Liver (tissue), 9 donors: ENCODE data around the gene NDUFA13. TPM values are rescaled to one million over a fixed set of nuclear protein-coding genes. Genes with fewer than 3 reads are reported as not detected.

Experiments used
- DNase-seq: peaks from one replicate; pipeline ENCODE4 v3.0.0-alpha.2; 2017; ENCODE audit warnings: low spot score
- H3K27ac ChIP-seq, 2 donors: one replicate each; pipeline ENCODE4 v1.7.0; 2013; ENCODE audit warnings: inconsistent platforms in 2 of 2, low read length in 2 of 2, control low read depth in 1 of 2, low read depth in 1 of 2, mild to moderate bottlenecking in 1 of 2
- H3K27me3 ChIP-seq, 4 donors: one replicate each; pipeline versions ENCODE4 v1.6.1 to v1.7.0; 2013; ENCODE audit warnings: low read length in 3 of 4, inconsistent platforms in 1 of 4, mild to moderate bottlenecking in 1 of 4, moderate library complexity in 1 of 4; ENCODE audit not compliant: control insufficient read depth in 4 of 4, insufficient read depth in 4 of 4
- H3K36me3 ChIP-seq, 4 donors: one replicate each; pipeline versions ENCODE4 v1.6.1 to v1.7.0; 2013; ENCODE audit warnings: low read length in 3 of 4, mild to moderate bottlenecking in 3 of 4, low read depth in 1 of 4, moderate library complexity in 1 of 4; ENCODE audit not compliant: control insufficient read depth in 4 of 4, insufficient read depth in 3 of 4
- H3K4me1 ChIP-seq, 4 donors: one replicate each; pipeline versions ENCODE4 v1.6.1 to v1.7.0; 2013; ENCODE audit warnings: low read length in 3 of 4, mild to moderate bottlenecking in 3 of 4, moderate library complexity in 1 of 4; ENCODE audit not compliant: control insufficient read depth in 4 of 4, insufficient read depth in 4 of 4
- H3K4me3 ChIP-seq, 3 donors: one replicate each; pipeline versions ENCODE4 v1.6.1 to v1.7.0; 2013; ENCODE audit warnings: low read length in 3 of 3, control low read depth in 1 of 3, low read depth in 1 of 3, mild to moderate bottlenecking in 1 of 3
- H3K9ac ChIP-seq, 2 donors: one replicate each; pipeline ENCODE4 v1.7.0; 2013; ENCODE audit warnings: low read length in 2 of 2, mild to moderate bottlenecking in 2 of 2, moderate library complexity in 2 of 2, control low read depth in 1 of 2, low read depth in 1 of 2
- H3K9me3 ChIP-seq, 4 donors: one replicate each; pipeline versions ENCODE4 v1.6.1 to v1.7.0; 2013; ENCODE audit warnings: low read length in 3 of 4; ENCODE audit not compliant: control insufficient read depth in 4 of 4
- EGR1 ChIP-seq, 2 donors: IDR thresholded peaks; 2 replicates each; pipeline ENCODE4 v1.6.1; 2016 to 2018; ENCODE audit warnings: antibody characterized with exemption in 2 of 2, low read depth in 2 of 2
- FOXA1 ChIP-seq: IDR thresholded peaks from 2 replicates; pipeline ENCODE4 v1.6.1; 2016; ENCODE audit warnings: antibody characterized with exemption
- FOXA2 ChIP-seq: IDR thresholded peaks from 2 replicates; pipeline ENCODE4 v1.6.1; 2016; ENCODE audit warnings: antibody characterized with exemption
- GABPA ChIP-seq, 2 donors: IDR thresholded peaks in 1 of 2; conservative IDR thresholded peaks in 1 of 2; 2 replicates each; pipeline ENCODE4 v1.6.1; 2016; ENCODE audit warnings: antibody characterized with exemption in 2 of 2, mild to moderate bottlenecking in 1 of 2, moderate library complexity in 1 of 2
- HNF4A ChIP-seq, 2 donors: conservative IDR thresholded peaks; 2 replicates each; pipeline ENCODE4 v1.6.1; 2016; ENCODE audit warnings: antibody characterized with exemption in 2 of 2, mild to moderate bottlenecking in 2 of 2
- HNF4G ChIP-seq: IDR thresholded peaks from 2 replicates; pipeline ENCODE4 v1.6.1; 2016; ENCODE audit warnings: antibody characterized with exemption
- JUND ChIP-seq, 2 donors: IDR thresholded peaks; 2 replicates each; pipeline ENCODE4 v1.6.1; 2016; ENCODE audit warnings: antibody characterized with exemption in 2 of 2
- NR2F2 ChIP-seq: IDR thresholded peaks from 2 replicates; pipeline ENCODE4 v1.6.1; 2016; ENCODE audit warnings: antibody characterized with exemption
- RAD21 ChIP-seq, 2 donors: IDR thresholded peaks; 2 replicates each; pipeline ENCODE4 v1.6.1; 2016; ENCODE audit warnings: antibody characterized with exemption in 2 of 2, mild to moderate bottlenecking in 2 of 2
- RXRA ChIP-seq, 2 donors: IDR thresholded peaks; 2 replicates each; pipeline ENCODE4 v1.6.1; 2017 to 2018; ENCODE audit warnings: antibody characterized with exemption in 2 of 2, mild to moderate bottlenecking in 1 of 2
- SP1 ChIP-seq: IDR thresholded peaks from 2 replicates; pipeline ENCODE4 v1.6.1; 2018; ENCODE audit warnings: antibody characterized with exemption, mild to moderate bottlenecking
- TAF1 ChIP-seq: conservative IDR thresholded peaks from 2 replicates; pipeline ENCODE4 v1.6.1; 2016; ENCODE audit warnings: antibody characterized with exemption, mild to moderate bottlenecking
- YY1 ChIP-seq: IDR thresholded peaks from 2 replicates; pipeline ENCODE4 v1.6.1; 2016; ENCODE audit warnings: antibody characterized with exemption, mild to moderate bottlenecking
- WGBS: extraction: QIAGEN DNeasy Blood & Tissue Kit; methylation state at CpG from one replicate; pipeline ENCODE4 v1.1.7; 2013; 5-methylcytosine and 5-hydroxymethylcytosine counted together
- polyA plus RNA-seq, 2 donors: library from polyadenylated mRNA; stranded (reverse) in 1 of 2; unstranded in 1 of 2; fragments of 200-250 nt in 1 of 2; fragments of >200 nt in 1 of 2; fragmentation: Nextera tagmentation in 1 of 2; extraction: Ambion mirVana in 1 of 2; gene quantifications; one replicate each; pipeline versions ENCODE4 v1.2.1 to v1.2.3, GENCODE V29; 2013 to 2015
- total RNA-seq, 2 donors: library from RNA; depleted of rRNA; stranded (reverse); fragments of >200 nt; gene quantifications; one replicate each; pipeline ENCODE4 v1.2.3, GENCODE V29; 2014
- TF ChIP-seq, protein P1 (sequence below): IDR thresholded peaks from 2 replicates; pipeline ENCODE4 v1.6.1; 2016; ENCODE audit warnings: antibody characterized with exemption
- TF ChIP-seq, protein P2 (sequence below): IDR thresholded peaks from 2 replicates; pipeline ENCODE4 v1.6.1; 2016; ENCODE audit warnings: antibody characterized with exemption
- TF ChIP-seq, protein P3 (sequence below): IDR thresholded peaks from 2 replicates; pipeline ENCODE4 v1.6.1; 2016; ENCODE audit warnings: antibody characterized with exemption, mild to moderate bottlenecking
- TF ChIP-seq, protein P4 (sequence below): fragments of 150-350 bp; IDR thresholded peaks from 2 replicates; pipeline ENCODE4 v1.5.1; 2017; ENCODE audit warnings: improper control_type of control experiment, low read depth, low read length; ENCODE audit not compliant: missing input control
- TF ChIP-seq, protein P5 (sequence below): IDR thresholded peaks from 2 replicates; pipeline ENCODE4 v1.6.1; 2016; ENCODE audit warnings: antibody characterized with exemption
- donor health status: healthy.
- donor health status: healthy.
- donor health status: healthy.
- donor health status: healthy.
- donor health status: healthy.

Gene NDUFA13
- total and polyA plus RNA-seq, 4 donors: 45.3 to 239 (median 130) TPM

DNA sequence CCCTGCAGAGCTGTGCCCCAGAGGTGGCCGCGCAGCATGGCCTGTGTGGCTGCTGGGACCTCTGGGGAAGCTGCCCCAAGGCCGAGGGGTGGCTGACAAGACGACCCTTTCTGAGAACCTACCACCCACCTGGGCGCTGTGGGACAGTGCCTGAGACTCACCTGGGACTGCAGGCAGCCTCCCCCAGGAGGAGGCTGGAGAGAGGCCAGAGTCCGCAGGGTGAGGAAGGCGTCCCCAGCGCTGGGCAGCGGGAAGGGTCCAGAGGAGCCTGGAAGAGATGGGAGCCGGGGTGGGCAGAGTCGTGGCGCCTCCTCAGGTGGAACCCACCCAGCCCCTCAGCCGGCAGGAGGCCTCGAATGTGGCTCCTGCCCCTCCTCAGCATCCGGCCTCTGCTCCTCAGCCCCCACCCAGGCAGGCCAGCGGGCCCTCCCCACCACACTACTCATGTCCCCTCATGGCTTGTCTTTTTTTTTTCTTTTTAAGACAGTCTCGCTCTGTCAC lies 47.4 kb downstream of the NDUFA13 start (continued):
- TF ChIP-seq, protein P1, sequence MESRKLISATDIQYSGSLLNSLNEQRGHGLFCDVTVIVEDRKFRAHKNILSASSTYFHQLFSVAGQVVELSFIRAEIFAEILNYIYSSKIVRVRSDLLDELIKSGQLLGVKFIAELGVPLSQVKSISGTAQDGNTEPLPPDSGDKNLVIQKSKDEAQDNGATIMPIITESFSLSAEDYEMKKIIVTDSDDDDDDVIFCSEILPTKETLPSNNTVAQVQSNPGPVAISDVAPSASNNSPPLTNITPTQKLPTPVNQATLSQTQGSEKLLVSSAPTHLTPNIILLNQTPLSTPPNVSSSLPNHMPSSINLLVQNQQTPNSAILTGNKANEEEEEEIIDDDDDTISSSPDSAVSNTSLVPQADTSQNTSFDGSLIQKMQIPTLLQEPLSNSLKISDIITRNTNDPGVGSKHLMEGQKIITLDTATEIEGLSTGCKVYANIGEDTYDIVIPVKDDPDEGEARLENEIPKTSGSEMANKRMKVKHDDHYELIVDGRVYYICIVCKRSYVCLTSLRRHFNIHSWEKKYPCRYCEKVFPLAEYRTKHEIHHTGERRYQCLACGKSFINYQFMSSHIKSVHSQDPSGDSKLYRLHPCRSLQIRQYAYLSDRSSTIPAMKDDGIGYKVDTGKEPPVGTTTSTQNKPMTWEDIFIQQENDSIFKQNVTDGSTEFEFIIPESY: no peak
- TF ChIP-seq RXRA (IDR thresholded peaks at IDR 0.05): no peak
- TF ChIP-seq JUND (IDR thresholded peaks at IDR 0.05): no peak
- TF ChIP-seq SP1: no peak
- TF ChIP-seq HNF4G: no peak
- TF ChIP-seq, protein P2, sequence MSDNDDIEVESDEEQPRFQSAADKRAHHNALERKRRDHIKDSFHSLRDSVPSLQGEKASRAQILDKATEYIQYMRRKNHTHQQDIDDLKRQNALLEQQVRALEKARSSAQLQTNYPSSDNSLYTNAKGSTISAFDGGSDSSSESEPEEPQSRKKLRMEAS: no peak

DNA sequence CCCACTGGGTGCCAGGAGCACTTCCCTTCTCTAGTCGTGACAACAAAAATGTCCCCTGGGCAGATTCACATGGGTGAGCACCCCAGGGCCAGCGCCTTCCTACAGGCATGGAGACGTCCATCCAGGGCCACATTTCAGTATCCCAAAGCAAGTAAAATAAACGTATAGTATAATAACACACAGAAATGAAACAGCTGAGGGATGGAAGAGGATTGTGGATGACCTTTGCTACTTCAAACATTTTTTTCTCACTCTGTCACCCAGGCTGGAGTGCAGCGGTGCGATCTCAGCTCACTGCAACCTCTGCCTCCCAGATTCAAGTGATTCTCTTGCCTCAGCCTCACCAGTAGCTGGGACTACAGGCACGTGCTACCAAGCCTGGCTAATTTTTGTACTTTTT lies 50.3 kb downstream of the NDUFA13 start:
- 54% methylated on average over 7 of the region's 7 CpGs for WGBS
- Histone ChIP-seq H3K9ac (no peak overlapping the region), H3K27ac (no peak overlapping the region), H3K27me3 (no peaks in the 10 kb centered on the region), H3K9me3 (peaks cover 0 to 1% (median 0%) of the 10 kb centered on the region in 4 donors), H3K36me3 (no peaks in the 10 kb centered on the region), H3K4me3 (no peak overlapping the region), H3K4me1 (no peaks in the 10 kb centered on the region)
- TF ChIP-seq, protein P1: no peak
- TF ChIP-seq, protein P3, sequence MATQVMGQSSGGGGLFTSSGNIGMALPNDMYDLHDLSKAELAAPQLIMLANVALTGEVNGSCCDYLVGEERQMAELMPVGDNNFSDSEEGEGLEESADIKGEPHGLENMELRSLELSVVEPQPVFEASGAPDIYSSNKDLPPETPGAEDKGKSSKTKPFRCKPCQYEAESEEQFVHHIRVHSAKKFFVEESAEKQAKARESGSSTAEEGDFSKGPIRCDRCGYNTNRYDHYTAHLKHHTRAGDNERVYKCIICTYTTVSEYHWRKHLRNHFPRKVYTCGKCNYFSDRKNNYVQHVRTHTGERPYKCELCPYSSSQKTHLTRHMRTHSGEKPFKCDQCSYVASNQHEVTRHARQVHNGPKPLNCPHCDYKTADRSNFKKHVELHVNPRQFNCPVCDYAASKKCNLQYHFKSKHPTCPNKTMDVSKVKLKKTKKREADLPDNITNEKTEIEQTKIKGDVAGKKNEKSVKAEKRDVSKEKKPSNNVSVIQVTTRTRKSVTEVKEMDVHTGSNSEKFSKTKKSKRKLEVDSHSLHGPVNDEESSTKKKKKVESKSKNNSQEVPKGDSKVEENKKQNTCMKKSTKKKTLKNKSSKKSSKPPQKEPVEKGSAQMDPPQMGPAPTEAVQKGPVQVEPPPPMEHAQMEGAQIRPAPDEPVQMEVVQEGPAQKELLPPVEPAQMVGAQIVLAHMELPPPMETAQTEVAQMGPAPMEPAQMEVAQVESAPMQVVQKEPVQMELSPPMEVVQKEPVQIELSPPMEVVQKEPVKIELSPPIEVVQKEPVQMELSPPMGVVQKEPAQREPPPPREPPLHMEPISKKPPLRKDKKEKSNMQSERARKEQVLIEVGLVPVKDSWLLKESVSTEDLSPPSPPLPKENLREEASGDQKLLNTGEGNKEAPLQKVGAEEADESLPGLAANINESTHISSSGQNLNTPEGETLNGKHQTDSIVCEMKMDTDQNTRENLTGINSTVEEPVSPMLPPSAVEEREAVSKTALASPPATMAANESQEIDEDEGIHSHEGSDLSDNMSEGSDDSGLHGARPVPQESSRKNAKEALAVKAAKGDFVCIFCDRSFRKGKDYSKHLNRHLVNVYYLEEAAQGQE: no peak
- TF ChIP-seq TAF1 (no peak), JUND (IDR thresholded peaks at IDR 0.05) (no peak), FOXA2 (no peak), RAD21 (IDR thresholded peaks at IDR 0.05) (no peak), NR2F2 (no peak), HNF4A (conservative IDR thresholded peaks at IDR 0.05) (no peak), HNF4G (no peak), EGR1 (IDR thresholded peaks at IDR 0.05; ENCODE audit: low read depth in 2 of 2) (no peak), RXRA (IDR thresholded peaks at IDR 0.05) (no peak), FOXA1 (no peak), YY1 (no peak), GABPA (IDR thresholded peaks at IDR 0.05 in 1 of 2, conservative IDR thresholded peaks at IDR 0.05 in 1 of 2) (no peak), SP1 (no peak)
- TF ChIP-seq, protein P4, sequence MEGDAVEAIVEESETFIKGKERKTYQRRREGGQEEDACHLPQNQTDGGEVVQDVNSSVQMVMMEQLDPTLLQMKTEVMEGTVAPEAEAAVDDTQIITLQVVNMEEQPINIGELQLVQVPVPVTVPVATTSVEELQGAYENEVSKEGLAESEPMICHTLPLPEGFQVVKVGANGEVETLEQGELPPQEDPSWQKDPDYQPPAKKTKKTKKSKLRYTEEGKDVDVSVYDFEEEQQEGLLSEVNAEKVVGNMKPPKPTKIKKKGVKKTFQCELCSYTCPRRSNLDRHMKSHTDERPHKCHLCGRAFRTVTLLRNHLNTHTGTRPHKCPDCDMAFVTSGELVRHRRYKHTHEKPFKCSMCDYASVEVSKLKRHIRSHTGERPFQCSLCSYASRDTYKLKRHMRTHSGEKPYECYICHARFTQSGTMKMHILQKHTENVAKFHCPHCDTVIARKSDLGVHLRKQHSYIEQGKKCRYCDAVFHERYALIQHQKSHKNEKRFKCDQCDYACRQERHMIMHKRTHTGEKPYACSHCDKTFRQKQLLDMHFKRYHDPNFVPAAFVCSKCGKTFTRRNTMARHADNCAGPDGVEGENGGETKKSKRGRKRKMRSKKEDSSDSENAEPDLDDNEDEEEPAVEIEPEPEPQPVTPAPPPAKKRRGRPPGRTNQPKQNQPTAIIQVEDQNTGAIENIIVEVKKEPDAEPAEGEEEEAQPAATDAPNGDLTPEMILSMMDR: no peak
- TF ChIP-seq, protein P5, sequence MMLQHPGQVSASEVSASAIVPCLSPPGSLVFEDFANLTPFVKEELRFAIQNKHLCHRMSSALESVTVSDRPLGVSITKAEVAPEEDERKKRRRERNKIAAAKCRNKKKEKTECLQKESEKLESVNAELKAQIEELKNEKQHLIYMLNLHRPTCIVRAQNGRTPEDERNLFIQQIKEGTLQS: no peak
- TF ChIP-seq, protein P2: no peak
- DNase-seq: no peak
